Measurements from ENCODE around the gene ARID3C.

ARID3C gene, protein sequence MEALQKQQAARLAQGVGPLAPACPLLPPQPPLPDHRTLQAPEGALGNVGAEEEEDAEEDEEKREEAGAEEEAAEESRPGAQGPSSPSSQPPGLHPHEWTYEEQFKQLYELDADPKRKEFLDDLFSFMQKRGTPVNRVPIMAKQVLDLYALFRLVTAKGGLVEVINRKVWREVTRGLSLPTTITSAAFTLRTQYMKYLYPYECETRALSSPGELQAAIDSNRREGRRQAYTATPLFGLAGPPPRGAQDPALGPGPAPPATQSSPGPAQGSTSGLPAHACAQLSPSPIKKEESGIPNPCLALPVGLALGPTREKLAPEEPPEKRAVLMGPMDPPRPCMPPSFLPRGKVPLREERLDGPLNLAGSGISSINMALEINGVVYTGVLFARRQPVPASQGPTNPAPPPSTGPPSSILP

DNA sequence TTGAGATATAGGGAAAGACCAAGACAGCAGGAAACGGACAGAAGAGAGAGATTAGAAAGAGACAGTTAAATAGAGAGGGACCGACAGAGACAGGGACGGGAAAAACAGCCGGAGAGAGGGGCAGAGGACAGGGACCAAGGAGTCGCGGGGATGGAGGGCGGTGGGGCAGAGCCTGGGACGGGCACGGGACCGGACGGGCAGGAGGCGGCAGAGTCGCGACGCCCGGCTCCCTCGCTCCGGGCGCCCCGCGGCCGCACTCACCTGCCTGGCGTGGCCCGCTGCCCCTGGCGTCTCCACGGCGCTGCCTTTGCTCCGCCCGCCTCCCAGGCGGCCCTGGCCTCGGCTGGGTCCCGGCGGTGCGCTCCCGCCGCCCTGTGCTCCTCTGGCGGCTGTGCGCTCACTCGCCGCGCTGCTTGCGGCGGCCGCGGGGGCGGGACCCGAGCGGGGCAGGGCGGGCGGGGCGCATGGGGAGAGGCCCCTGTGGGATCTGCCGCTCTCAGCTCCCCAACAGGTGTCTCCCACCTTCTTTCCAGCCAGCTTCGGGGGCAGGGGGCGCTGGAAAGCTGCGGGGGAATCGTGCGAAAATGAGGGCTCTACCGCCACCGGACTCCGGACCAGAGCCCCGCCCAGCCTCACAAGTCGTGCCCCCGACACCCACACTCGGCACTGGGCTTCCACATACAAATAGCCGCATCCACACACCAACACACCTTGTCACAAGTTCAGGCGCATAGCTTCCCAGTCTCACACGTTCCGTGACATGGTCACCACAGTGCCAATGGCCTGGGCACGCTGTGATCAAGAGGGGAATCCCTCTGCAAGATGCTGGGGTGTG, at the start of gene ARID3C:
ARID3C (minus strand) TSS at position 411 of the 835 bp plus-strand sequence. CDS start 1,052 bp downstream, outside the sequence.
- DNase-seq = no peak

DNA sequence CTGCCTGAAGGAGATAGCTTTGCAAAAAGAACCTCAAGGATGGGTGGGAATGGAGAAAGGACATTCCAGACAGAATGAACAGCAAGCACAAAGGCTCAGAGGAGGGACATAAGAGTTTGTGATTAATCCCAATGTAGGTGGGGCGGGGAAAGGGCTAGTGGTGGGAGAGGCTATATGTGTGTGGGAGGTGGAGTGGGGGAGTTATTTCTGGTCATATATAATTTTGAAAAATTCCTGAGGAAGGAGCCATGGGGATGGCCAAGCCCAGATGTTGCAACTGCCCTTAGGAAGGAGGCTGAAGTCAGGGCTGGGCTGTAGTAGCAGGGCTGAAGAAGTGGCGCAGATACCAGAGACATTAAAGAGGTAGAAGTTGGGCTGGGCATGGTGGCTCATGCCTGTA, 47.0 kb upstream of the ARID3C start:
- DNase-seq = no peak

DNA sequence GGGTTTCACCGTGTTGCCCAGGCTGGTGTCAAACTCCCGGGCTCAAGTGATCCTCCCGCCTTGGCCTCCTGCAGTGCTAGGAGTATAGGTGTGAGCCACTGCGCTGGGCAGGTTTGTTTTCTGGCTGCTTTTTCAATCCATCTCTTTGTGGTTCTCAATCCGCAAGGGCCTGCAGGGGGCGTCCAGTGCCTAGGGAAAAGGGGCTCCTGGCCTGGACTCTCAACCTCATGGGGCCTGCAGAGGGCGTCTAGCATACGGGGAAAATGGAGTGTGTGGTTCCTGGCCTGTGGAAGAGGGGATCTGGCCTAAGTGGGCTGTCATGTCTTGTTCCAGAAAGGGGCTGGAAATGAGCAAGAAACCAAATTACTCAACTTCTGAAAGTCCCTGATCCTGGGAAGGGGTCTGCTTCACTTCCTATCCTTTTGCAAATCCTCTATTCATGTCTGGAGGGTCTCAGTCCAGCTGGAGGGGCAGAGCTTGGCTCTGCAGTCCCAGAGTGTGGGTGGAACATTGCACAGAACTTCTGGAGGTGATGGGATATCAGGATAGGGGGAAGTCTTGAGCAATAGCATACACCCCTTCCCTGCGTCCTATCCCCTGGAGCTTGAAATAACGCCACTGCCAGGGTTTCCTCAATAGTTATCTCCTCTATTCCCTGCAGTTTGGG, 46.3 kb upstream of the ARID3C start:
- DNase-seq = peak; percentile 30

DNA sequence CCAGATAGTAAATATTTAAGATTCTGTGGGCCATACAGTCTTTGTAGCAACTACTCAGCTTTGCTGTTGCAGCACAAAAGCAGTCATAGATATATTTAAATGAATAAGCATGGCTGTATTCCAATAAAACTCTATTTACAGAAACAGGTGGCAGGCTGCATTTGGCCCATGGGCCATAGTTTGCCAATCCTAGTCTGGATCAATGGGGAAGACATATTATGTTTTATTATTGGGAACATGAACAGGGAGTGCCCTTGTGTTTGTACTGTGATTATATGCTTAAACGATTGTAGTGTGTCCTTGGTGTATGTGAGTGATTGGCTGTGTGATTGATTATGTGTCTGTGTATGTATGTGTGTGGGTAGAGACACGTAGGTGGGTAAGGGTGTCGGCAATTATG, 45.6 kb upstream of the ARID3C start:
- no peak for DNase-seq

DNA sequence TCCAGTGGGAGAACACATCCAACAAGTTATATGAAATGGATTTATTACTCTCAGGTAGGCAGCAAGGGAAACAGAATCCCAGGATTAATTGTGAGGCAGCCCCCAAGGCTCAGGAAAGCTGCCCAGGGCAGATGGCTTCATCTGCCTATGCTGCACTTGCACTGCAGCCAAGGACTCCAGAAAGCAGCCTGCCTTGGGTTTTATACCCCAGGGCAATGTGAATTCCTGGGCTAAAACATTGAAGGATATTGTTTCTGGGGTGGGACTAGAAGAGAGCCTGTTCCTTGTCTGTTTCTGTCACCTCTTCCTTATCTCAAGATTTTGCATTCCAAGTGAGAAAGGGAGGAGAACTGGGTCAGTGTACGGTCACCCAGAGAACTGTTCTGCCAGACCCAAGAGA, 42.4 kb upstream of the ARID3C start:
- DNase-seq = no peak

DNA sequence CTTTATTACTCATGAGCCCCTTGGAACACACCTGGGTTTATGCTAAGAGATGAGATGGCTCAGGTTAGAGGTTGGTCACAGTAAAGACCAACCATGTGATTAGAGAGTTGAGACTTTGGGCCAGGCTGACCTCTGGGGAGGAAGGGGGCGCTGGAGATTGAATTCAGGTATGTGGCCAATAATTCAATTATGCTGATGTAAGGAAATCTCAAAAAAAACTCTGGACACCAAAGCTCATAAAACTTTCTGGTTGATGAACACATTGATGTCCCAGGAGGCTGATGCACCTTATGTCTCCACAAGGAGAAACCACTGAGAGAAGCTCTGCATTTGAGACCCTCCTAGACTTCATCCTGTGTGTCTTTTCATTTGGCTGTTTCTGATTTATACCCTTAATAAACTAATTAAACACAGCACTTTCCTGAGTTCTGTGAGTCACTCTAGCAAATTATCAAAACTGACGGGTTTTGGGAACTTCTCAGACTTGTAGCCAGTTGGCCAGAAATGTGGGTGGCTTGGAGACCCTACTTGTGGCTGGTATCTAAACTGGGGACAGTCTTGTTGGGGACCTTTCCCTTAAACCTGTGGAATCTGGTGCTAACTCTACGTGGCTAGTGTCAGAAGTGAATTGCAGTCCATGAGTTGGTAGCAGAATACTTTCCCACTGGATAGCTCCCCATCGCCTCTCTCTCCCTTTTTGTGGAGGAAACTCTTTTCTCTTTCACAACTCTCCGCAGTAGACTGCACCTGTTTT, 41.1 kb upstream of the ARID3C start:
- DNase-seq = no peak

DNA sequence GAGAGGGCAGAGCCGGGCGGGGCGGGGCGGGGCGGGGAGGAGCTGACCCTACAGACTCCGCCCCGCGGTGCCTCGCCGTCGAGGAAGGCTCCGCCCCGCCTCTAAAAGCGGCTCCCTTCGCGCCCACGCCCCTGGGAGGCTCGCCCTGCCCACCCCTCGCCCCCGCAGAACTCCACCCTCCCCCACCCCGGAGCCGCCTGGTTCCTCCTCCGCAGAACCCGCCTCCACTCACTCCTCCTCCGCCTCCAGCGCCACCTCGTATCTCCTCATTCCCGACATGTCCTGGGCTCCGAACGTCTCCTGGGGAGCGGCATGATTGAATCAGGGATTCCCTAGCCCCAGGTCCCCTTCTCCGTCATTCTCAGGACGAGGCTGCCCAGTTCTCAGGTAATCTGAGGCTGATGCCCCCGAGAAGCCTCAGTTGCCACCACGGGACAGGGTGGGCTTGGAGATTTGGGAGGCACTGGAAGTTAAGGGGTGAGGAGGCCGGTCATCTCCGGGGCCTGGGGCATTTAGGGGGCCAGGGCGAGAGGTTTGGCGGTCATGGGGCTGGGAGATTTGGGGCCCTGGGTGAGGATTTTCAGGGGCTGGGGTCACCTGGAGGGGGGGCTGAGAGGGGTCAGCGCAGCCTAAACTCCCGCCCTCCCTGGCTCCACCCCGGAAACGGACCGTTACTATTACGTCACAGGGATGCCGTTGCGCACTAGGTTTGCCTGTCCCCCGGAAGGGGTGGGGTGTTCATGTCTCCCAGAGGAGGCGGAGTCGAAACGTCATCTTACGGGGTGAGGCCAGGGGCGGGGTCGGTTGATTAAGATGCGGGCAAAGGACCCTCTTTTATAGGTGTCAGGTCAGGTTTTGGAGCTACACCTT, 36.8 kb upstream of the ARID3C start:
- no peak for DNase-seq

DNA sequence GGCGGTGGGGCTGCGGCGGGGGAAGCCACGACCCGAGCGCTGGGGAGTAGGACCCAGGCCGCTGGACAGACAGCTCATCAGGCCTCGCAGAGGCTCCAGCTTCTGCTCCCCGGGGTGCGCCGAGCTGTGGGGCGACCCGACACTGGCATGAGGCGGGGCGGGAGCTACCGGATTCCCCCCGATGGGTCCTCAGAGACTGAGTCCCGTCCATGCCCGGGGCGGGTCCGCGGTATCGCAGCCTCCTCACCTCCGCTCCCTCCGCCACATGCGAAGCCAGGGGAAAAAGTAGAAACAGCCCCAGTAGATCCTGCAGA, 36.2 kb upstream of the ARID3C start:
- no peak for DNase-seq

DNA sequence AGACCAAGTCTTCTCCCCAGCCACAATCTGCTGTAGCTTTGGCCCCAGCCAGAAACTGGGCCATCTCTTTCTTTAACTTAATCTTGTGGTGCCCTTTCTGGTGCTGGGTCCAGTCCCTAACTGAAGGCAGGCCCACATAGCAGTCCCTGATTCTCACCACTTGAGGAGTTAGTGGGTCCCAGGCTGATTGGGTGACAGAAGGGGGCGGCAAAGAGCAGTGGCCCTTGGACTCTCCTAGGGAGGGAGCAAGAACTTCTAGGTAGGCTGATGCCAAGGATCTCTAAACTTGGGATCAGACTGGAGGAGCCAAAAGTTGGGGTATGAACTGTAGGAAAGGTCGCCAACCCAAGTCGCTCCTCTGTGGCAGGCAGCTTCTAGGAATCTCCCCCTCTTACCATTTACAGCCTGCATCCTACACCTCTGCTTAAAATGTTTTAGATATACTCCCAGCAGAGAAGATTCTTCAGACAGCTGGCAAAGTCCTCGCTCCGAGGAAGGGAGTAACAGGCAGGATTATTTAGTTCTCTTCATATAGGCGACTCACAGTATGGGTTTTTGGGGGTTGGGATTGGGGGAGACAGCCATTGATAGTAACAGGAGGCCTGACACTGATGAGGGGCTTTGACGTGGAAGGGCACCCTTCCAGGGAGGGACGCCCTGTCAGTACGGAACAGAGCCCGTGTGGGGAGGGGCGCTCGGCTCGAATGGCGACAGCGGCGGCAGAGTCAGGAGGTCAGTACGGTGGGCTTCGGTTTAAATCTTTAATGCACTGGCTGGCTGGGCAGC, 35.6 kb upstream of the ARID3C start:
- no peak for DNase-seq

DNA sequence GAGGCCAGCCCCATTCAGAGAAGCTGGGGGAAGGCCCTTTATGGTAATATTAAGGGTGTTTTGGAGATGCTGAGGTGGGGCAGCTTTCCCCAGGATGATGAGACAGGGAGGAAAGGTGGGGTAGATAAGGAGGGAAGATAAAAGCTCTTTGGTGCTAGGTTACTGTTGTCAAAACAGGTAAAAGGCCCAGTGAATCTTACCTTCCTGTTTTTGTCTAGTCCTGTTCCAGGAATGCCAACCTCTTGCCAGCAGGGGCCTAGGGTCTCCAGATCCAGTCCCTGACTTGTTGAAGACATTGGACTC, 34.4 kb upstream of the ARID3C start:
- no peak for DNase-seq

DNA sequence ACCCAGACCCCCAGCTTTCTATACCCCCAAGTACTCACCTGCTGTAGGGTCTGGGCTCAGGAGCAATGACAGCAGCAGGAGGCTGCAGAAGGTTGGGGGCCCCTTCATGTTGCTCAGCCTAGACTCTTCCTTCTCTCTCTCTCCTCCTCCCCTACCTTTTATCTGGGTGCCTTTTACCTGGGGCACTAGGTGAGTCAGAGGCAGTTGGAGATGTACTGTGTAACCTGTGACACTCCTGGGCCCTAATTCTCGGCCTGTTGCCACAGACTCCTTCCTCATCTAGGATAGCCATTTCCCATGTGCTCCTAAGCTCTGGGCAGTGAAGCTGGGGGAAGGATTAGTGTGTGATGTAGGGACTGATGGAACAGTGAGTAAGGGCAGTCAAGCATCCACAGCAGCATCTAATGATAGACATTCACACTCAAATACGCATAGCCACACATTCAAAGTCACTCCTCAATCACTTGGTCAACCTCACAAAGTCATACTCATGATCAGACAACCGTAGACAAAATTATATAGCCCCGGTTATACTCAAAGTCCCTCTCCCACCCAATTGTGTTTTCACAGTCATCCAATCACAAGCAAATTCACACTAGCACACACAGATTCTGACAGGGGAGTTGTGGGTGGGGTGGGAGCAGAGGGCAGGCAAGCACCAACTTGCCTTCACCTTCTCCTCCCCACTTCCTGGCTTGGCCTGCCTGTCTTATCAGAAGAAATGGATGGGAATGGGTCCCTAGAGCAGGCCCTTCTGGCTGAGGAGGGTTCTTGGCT, 33.8 kb upstream of the ARID3C start, which contains the start of gene CCL27:
CCL27 (minus strand) TSS at position 132 of the 777 bp plus-strand sequence; CDS start at position 108, 24 bp downstream.
- no peak for DNase-seq

DNA sequence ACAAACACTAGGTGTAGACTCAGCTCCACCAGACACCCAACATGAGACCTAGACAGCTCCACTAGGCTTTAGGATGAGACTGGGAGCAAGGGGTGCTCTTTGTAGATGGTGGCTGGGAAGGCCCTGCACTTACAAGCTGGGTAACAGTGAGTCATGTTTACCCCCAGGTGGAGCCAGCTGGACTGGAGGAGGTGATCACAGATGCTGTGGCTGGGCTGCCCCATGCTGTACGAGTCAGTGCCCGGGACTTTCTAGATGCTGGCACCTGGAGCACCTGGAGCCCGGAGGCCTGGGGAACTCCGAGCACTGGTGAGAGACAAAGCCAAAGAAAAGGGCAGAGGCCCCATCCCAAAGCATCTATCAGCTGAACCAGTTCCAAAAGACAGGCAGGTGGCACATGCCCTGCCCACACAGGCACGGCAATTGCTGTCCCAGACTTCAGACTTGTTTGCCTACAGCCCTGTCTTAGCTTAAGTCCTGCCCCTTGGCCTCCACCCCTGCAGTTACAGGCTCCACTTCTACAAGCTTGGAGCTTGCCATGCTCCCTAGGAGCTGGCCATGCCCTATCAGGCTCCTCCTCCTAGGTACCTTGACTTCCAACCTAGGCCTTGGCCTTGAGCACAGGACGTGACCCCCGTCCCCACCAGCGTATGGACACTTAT, 30.9 kb upstream of the ARID3C start:
- no peak for DNase-seq

DNA sequence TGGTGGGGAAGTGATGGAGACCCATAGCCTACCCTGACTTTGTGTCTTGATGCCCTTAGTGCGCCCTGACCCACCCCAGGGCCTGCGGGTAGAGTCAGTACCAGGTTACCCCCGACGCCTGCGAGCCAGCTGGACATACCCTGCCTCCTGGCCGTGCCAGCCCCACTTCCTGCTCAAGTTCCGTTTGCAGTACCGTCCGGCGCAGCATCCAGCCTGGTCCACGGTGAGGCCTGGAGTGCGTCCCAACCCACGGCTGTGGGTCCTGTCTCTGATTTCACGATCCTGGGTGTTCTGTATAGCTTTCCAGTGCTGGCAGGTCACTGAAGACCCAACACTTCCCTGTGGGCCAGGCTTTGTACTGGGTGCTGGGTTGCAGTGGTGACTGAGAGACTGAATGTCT, 29.6 kb upstream of the ARID3C start:
- DNase-seq = no peak

DNA sequence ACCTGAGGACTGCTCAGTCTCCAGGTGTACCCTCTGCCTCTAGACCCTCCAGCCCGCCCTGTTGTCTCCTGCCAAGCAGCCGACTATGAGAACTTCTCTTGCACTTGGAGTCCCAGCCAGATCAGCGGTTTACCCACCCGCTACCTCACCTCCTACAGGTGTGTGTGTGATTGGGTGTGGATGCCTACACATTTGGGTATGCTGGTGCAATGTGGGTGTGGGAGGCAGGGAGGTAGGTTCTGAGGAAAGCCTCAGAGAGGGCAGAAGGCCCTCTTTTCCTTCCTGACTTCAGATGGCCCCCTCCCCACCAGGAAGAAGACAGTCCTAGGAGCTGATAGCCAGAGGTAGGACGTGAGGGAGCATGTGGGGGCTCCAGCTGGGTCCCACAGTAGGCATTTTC, 28.1 kb upstream of the ARID3C start:
- DNase-seq = no peak

DNA sequence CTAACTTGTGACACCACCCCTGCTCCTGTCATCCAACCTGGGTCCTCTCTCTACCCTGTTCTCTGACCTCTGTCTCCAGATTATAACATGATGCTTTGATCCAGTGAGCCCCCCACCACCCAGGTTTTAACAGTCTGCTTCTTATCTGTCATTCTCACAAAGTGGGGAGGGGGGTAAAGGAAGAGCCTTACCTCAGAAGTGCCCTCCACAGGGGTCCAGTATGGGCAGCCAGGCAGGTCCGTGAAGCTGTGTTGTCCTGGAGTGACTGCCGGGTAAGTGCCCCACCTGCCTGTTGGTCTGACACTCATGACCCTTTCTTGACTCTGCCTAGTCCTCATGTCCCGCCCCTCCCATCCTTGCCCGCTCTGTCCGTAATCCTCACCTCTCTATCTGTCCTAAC, 26.5 kb upstream of the ARID3C start:
- no peak for DNase-seq

DNA sequence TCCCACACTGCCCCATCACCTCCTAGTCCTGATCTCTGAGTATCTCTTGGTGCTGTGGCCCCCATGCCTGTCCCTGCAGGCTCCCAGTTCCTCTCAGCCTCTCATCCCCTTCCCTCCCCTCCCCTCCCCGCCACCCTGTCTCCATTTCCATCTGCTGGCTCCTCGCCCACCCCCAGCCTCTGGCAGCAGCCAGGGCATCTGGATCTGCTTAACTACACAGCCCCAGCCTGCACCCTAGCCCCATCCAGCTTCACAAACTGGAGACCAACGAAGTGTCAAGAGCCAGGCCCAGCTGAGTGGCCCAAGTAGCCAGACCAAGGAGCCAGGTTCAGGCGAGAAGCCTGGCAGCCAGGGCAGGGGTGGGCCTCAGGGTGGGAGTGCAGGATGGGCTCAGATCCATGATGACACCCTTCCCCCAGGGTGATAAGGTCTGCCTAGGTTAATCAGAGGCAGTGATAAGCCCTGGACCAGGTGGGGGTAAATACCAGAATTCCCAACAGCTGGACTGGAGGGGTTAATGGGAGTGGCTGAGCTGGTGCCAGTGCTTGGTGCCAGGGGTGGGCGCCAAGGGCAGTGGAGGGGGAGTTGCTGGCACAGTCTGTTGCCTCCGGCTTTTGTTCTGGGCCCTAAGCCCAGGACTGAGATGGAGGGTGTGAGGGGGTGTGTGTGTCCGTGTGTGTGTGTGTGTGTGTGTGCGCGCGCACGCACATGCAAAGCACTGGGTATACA, 25.6 kb upstream of the ARID3C start:
- no peak for DNase-seq

DNA sequence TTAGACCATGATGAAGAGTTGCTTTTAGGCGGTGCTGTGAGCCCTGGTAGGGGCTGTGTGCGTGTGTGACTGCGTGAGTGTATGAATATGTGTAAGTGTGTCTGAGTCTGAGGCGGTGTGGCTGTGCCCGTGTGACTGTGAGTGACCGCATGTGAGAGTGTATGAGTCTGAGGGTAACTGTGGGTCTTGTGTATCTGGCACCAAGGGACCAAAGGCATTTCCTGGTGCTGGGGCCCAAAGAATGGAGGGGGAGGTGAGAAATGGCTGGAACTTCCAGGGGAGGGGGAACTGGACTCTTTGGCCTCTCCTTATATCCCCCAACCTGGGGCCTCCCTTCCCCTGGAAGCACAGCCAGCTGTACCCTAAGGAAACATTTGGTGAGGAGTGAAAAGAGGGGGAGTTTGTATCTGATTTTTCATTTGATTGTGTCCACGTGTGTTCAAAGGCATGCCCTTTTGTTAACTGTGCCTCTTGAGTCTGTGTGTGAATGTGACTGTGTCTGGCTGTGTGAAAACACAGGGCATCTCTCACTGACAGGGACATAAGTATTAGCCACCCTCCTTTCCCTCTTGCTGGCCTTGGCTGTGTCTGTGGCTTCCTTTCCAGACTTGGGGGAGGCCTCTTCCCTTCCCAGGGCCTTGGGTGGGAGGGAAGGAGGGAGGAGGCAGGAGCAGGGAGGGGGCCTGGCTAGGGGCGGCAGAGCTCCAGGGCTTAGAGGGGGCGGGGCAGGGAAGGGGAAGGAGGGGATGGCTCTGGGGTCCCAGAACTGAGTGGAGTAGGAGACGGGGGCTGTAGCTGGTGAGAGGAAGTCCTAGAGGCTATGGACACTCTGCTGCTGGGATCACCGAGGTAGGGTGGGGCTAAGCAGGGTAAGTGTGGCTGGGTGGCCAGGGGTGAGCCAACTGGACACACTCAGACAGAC, 24.5 kb upstream of the ARID3C start:
- DNase-seq = no peak

DNA sequence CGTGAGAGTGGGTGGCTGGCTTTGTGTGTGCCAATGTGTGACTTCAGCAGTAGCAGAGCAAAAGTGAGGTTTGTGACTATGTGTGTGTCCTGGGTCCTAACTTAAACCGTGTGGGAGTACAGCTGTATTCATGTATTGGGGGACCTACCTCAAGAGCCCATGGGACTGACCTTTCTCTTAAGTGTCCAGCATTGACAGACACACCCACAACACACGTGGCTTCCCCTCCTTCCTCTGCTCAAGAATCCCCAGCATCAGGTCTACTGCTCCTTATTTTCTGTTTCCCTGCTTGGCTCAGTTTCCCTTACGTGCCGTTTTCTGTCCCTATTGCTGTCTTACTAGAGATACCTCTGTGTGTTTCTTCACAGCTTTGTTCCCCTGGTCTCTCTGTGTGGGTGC, 23.7 kb upstream of the ARID3C start:
- no peak for DNase-seq

Data from GF-D8 (cell line).